ENCODE data around the gene SUN1.

Gene SUN1

GRCh38 chr7:875476-876076 is 43.3 kb downstream of the SUN1 start (continued):
- TF ChIP-seq PATZ1 (CRISPR knock-in tag; IDR thresholded peaks at IDR 0.05; ENCODE audit: borderline replicate concordance): no peak
- TF ChIP-seq TOX (CRISPR knock-in tag; IDR thresholded peaks at IDR 0.05; ENCODE audit: borderline replicate concordance): no peak
- TF ChIP-seq ARNTL (CRISPR knock-in tag; IDR thresholded peaks at IDR 0.05; ENCODE audit: borderline replicate concordance, low read depth): no peak

GRCh38 chr7:876077-876971 is 44.0 kb downstream of the SUN1 start, which contains the start of gene GET4:
GET4 (plus strand) TSS chr7:876554; CDS start chr7:876646, 92 bp downstream.
- no peak for TF ChIP-seq ZNF70 (CRISPR knock-in tag; IDR thresholded peaks at IDR 0.05)
- TF ChIP-seq CSDC2 (CRISPR knock-in tag; IDR thresholded peaks at IDR 0.05): 0 out of 2 replicates have a peak, but pooled peaks have one; percentile 29
- TF ChIP-seq ARNTL (CRISPR knock-in tag; IDR thresholded peaks at IDR 0.05; ENCODE audit: borderline replicate concordance, low read depth): peak; percentile 97
- no peak for TF ChIP-seq ESRRG (CRISPR knock-in tag; IDR thresholded peaks at IDR 0.05)
- TF ChIP-seq ZNF565 (CRISPR knock-in tag; conservative IDR thresholded peaks at IDR 0.05; ENCODE audit: low read depth): no peak
- no peak for TF ChIP-seq OSR1 (CRISPR knock-in tag; IDR thresholded peaks at IDR 0.05)
- no peak for TF ChIP-seq GLIS3 (CRISPR knock-in tag; IDR thresholded peaks at IDR 0.05)
- peak; percentile 74 for TF ChIP-seq TSHZ2 (CRISPR knock-in tag; IDR thresholded peaks at IDR 0.05)
- 0 out of 2 replicates have a peak, but pooled peaks have one; percentile 11 for TF ChIP-seq SNAI2 (CRISPR knock-in tag; IDR thresholded peaks at IDR 0.05)
- peak; percentile 86 for ATAC-seq

GRCh38 chr7:876972-877311 is 44.7 kb downstream of the SUN1 start:
- ATAC-seq: peak; percentile 42
- TF ChIP-seq BACH2 (CRISPR knock-in tag; IDR thresholded peaks at IDR 0.05; ENCODE audit: borderline replicate concordance) (no peak), ZNF70 (CRISPR knock-in tag; IDR thresholded peaks at IDR 0.05) (no peak), ZC3H10 (CRISPR knock-in tag; IDR thresholded peaks at IDR 0.05) (no peak), CSRNP3 (CRISPR knock-in tag; IDR thresholded peaks at IDR 0.05) (no peak), ZFP30 (CRISPR knock-in tag; IDR thresholded peaks at IDR 0.05) (no peak), PATZ1 (CRISPR knock-in tag; IDR thresholded peaks at IDR 0.05; ENCODE audit: borderline replicate concordance) (no peak), GLIS3 (CRISPR knock-in tag; IDR thresholded peaks at IDR 0.05) (no peak), ZFP3 (CRISPR knock-in tag; IDR thresholded peaks at IDR 0.05) (no peak), ESRRG (CRISPR knock-in tag; IDR thresholded peaks at IDR 0.05) (no peak), ISL1 (CRISPR knock-in tag; IDR thresholded peaks at IDR 0.05) (no peak), ZNF565 (CRISPR knock-in tag; conservative IDR thresholded peaks at IDR 0.05; ENCODE audit: low read depth) (no peak), SNAI2 (CRISPR knock-in tag; IDR thresholded peaks at IDR 0.05) (no peak), ARNTL (CRISPR knock-in tag; IDR thresholded peaks at IDR 0.05; ENCODE audit: borderline replicate concordance, low read depth) (no peak), RARB (CRISPR knock-in tag; IDR thresholded peaks at IDR 0.05) (no peak), ZNF8 (CRISPR knock-in tag; IDR thresholded peaks at IDR 0.05) (no peak), TCF4 (CRISPR knock-in tag; IDR thresholded peaks at IDR 0.05; ENCODE audit: borderline replicate concordance) (no peak), PPARA (CRISPR knock-in tag; IDR thresholded peaks at IDR 0.05; ENCODE audit: borderline replicate concordance) (no peak), OSR1 (CRISPR knock-in tag; IDR thresholded peaks at IDR 0.05) (no peak), CSDC2 (CRISPR knock-in tag; IDR thresholded peaks at IDR 0.05) (no peak), POU6F1 (CRISPR knock-in tag; IDR thresholded peaks at IDR 0.05; ENCODE audit: borderline replicate concordance, low read depth) (no peak)

All from SK-N-SH treated with all-trans-retinoic acid at 6 μM for 48 hours (cell line).